ENCODE results near the gene ARHGAP42. TPM values are rescaled to one million over a fixed set of nuclear protein-coding genes. Genes with fewer than 3 reads are reported as not detected.

Gene ARHGAP42
- total and polyA plus RNA-seq, 8 donors = 17.1 to 45.2 (median 36.2) TPM

DNA sequence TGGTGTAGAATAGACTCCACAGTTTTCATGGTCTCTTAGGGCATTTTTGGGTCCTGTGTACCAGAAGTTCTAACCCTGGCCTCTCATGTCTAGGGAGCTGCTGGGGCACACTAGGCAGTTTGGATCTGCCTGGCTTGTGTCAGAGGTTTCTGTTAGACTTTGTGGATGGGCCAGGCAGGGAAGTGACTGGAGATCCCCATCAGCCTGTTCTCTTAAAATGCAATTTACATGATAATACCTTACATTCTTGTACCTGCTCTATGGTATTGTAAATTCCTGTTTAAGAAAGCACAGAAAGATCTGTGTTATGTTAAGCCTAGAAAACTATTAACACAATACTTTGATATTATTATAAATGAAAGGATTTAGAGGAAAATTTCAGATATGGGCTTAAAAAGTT is 104.0 kb downstream of the ARHGAP42 start:
- no peak overlapping the region for H3K4me3 ChIP-seq
- no peaks in the 10 kb centered on the region for H3K36me3 ChIP-seq
- TF ChIP-seq, protein P1, sequence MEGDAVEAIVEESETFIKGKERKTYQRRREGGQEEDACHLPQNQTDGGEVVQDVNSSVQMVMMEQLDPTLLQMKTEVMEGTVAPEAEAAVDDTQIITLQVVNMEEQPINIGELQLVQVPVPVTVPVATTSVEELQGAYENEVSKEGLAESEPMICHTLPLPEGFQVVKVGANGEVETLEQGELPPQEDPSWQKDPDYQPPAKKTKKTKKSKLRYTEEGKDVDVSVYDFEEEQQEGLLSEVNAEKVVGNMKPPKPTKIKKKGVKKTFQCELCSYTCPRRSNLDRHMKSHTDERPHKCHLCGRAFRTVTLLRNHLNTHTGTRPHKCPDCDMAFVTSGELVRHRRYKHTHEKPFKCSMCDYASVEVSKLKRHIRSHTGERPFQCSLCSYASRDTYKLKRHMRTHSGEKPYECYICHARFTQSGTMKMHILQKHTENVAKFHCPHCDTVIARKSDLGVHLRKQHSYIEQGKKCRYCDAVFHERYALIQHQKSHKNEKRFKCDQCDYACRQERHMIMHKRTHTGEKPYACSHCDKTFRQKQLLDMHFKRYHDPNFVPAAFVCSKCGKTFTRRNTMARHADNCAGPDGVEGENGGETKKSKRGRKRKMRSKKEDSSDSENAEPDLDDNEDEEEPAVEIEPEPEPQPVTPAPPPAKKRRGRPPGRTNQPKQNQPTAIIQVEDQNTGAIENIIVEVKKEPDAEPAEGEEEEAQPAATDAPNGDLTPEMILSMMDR (IDR thresholded peaks at IDR 0.05) = no peak
- no peak for DNase-seq
- ATAC-seq = no peak
- intact Hi-C loops (cut with DNase I) = no loop called here
- no peaks in the 10 kb centered on the region for H3K9me3 ChIP-seq
- peaks cover 0 to under 1% of the 10 kb centered on the region in 2 donors for H3K4me1 ChIP-seq
- H3K27me3 ChIP-seq = no peaks in the 10 kb centered on the region
- no peak overlapping the region for H3K27ac ChIP-seq

DNA sequence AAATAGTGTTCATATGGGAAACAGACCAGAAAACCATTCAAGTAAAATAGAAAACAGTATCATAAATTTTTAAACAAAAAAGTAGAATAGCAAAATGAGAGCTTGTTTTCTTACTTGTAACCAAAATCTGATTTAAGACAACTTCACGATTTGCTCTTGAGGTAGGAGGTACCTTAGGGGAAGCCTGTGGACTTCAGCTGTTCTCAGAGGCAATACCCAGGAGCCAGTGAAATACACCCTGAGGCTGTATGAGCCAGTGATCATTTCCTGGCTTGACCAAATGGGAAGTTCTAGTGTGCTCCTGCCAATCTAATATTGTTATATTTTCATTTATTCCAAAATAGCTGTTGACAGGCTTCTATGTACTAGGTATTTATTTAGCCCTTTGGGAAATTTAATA is 104.8 kb downstream of the ARHGAP42 start:
- Histone ChIP-seq H3K4me3 (no peak overlapping the region), H3K27me3 (no peaks in the 10 kb centered on the region), H3K4me1 (no peaks in the 10 kb centered on the region), H3K9me3 (no peaks in the 10 kb centered on the region), H3K27ac (no peak overlapping the region), H3K36me3 (no peaks in the 10 kb centered on the region)
- TF ChIP-seq, protein P1 (IDR thresholded peaks at IDR 0.05) = no peak
- ATAC-seq (no peak), DNase-seq (no peak)
- intact Hi-C loops (cut with DNase I) = no loop called here

GRCh38 chr11:100793525-100793924 is 106.4 kb downstream of the ARHGAP42 start:
- no peak for DNase-seq
- no peaks in the 10 kb centered on the region for H3K4me1 ChIP-seq
- H3K36me3 ChIP-seq = no peaks in the 10 kb centered on the region
- intact Hi-C loops (cut with DNase I) = no loop called here
- no peaks in the 10 kb centered on the region for H3K9me3 ChIP-seq
- H3K27ac ChIP-seq = no peak overlapping the region
- no peak overlapping the region for H3K4me3 ChIP-seq
- no peak for ATAC-seq
- H3K27me3 ChIP-seq = no peaks in the 10 kb centered on the region
- TF ChIP-seq, protein P1 (IDR thresholded peaks at IDR 0.05) = no peak

GRCh38 chr11:100794446-100794845 is 107.4 kb downstream of the ARHGAP42 start:
- Histone ChIP-seq H3K27ac (no peak overlapping the region), H3K9me3 (no peaks in the 10 kb centered on the region), H3K4me1 (no peaks in the 10 kb centered on the region), H3K4me3 (no peak overlapping the region), H3K36me3 (no peaks in the 10 kb centered on the region), H3K27me3 (no peaks in the 10 kb centered on the region)
- TF ChIP-seq, protein P1 (IDR thresholded peaks at IDR 0.05) = no peak
- DNase-seq = no peak
- no peak for ATAC-seq
- intact Hi-C loops (cut with DNase I) = no loop called here

DNA sequence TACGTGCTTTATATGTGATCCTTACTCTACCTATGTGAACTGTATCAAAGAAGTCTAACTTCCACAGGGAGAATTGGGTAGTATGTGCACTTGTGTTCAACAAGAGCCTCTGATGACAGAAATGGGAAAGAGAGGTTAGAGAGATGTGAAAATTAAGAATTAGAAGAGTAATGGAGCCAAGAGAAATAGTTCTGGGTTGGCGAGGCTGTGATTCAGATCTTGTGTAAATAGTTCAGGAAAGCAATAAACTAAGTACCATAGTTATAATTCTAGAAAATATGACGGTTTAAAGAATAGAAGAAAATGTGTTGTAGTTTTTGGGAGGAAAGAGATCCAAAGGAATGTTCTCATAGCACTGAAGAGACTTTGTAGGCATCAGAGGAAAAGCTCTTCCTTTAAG is 112.4 kb downstream of the ARHGAP42 start:
- no peak for DNase-seq
- ATAC-seq = no peak
- intact Hi-C loops (cut with DNase I) = no loop called here
- Histone ChIP-seq H3K4me3 (no peak overlapping the region), H3K36me3 (no peaks in the 10 kb centered on the region), H3K27me3 (no peaks in the 10 kb centered on the region), H3K27ac (no peak overlapping the region), H3K9me3 (no peaks in the 10 kb centered on the region), H3K4me1 (no peaks in the 10 kb centered on the region)
- TF ChIP-seq, protein P1 (IDR thresholded peaks at IDR 0.05) = no peak

Measured in left lung (tissue), 10 donors.